ENCODE data around the gene SEMA3E. TPM values are rescaled to one million over a fixed set of nuclear protein-coding genes. Genes with fewer than 3 reads are reported as not detected.

The SEMA3E gene
- total RNA-seq, 1 experiment from 2014 or later = 3.6 TPM

- no TSS peak for BruUV-seq (replicated peaks)
- Histone ChIP-seq H3K27me3 (ENCODE audit: low read length) (no peaks in the 10 kb centered on the region), H3K9ac (ENCODE audit: low read length) (no peak overlapping the region), H3K36me3 (ENCODE audit: low read depth, low read length) (no peaks in the 10 kb centered on the region), H3K9me3 (ENCODE audit: low read length) (no peaks in the 10 kb centered on the region), H2AFZ (ENCODE audit: low read length) (no peak overlapping the region), H3F3A (ENCODE audit: low read length, unreplicated experiment) (no peaks in the 10 kb centered on the region), H4K20me1 (ENCODE audit: low read length) (no peaks in the 10 kb centered on the region), H3K4me2 (ENCODE audit: low read length) (no peak overlapping the region), H3K79me2 (ENCODE audit: low read length) (no peaks in the 10 kb centered on the region), H3K4me3 (ENCODE audit: low read length) (no peak overlapping the region), H3K27ac (ENCODE audit: low read length) (no peak overlapping the region), H3K9me2 (replicated peaks; ENCODE audit: low read length) (no peaks in the 10 kb centered on the region), H3K4me1 (ENCODE audit: insufficient read depth, low read length) (peaks cover 14% of the 10 kb centered on the region)
- DNase-seq (no peak), ATAC-seq (no peak)
- TF ChIP-seq EZH2phosphoT487 (IDR thresholded peaks at IDR 0.05; ENCODE audit: borderline replicate concordance, low read length) (no peak), EZH2 (IDR thresholded peaks at IDR 0.05; ENCODE audit: low read length, unreplicated experiment) (no peak), CTCF (conservative IDR thresholded peaks at IDR 0.05; ENCODE audit: low read depth, low read length) (no peak)
- POLR2A ChIA-PET (ENCODE audit: unreplicated experiment) = no interaction called here
- CTCF ChIA-PET = no interaction called here
- intact Hi-C loops (cut with micrococcal nuclease) = loop anchor here (5.0 kb wide), 1 partner anchor 119 kb away; no protein-coding TSS in a partner anchor
Observed at GRCh38 chr7:83586281-83586680, 62.7 kb downstream of the SEMA3E start.

GRCh38 chr7:83581667-83582435 lies 67.1 kb downstream of the SEMA3E start:
- intact Hi-C loops (cut with micrococcal nuclease) = no loop called here
- H3K9ac ChIP-seq (ENCODE audit: low read length) = no peak overlapping the region
- POLR2A ChIA-PET (ENCODE audit: unreplicated experiment) = no interaction called here
- H3K27me3 ChIP-seq (ENCODE audit: low read length) = no peaks in the 10 kb centered on the region
- no peak for TF ChIP-seq EZH2phosphoT487 (IDR thresholded peaks at IDR 0.05; ENCODE audit: borderline replicate concordance, low read length)
- TF ChIP-seq CTCF (conservative IDR thresholded peaks at IDR 0.05; ENCODE audit: low read depth, low read length) = no peak
- TF ChIP-seq EZH2 (IDR thresholded peaks at IDR 0.05; ENCODE audit: low read length, unreplicated experiment) = no peak
- CTCF ChIA-PET = no interaction called here
- no peaks in the 10 kb centered on the region for H3F3A ChIP-seq (ENCODE audit: low read length, unreplicated experiment)
- H3K4me3 ChIP-seq (ENCODE audit: low read length) = no peak overlapping the region
- H3K79me2 ChIP-seq (ENCODE audit: low read length) = no peaks in the 10 kb centered on the region
- no peak overlapping the region for H2AFZ ChIP-seq (ENCODE audit: low read length)
- no peak for ATAC-seq
- BruUV-seq (replicated peaks) = no TSS peak
- peaks cover 14% of the 10 kb centered on the region for H3K4me1 ChIP-seq (ENCODE audit: insufficient read depth, low read length)
- H4K20me1 ChIP-seq (ENCODE audit: low read length) = no peaks in the 10 kb centered on the region
- H3K36me3 ChIP-seq (ENCODE audit: low read depth, low read length) = no peaks in the 10 kb centered on the region
- no peak for DNase-seq
- H3K27ac ChIP-seq (ENCODE audit: low read length) = no peak overlapping the region
- no peaks in the 10 kb centered on the region for H3K9me2 ChIP-seq (replicated peaks; ENCODE audit: low read length)
- H3K4me2 ChIP-seq (ENCODE audit: low read length) = no peak overlapping the region
- H3K9me3 ChIP-seq (ENCODE audit: low read length) = no peaks in the 10 kb centered on the region

- Histone ChIP-seq H3K9ac (ENCODE audit: low read length) (no peak overlapping the region), H3K4me3 (ENCODE audit: low read length) (no peak overlapping the region), H3K79me2 (ENCODE audit: low read length) (no peaks in the 10 kb centered on the region), H3K9me2 (replicated peaks; ENCODE audit: low read length) (no peaks in the 10 kb centered on the region), H3K27ac (ENCODE audit: low read length) (no peak overlapping the region), H2AFZ (ENCODE audit: low read length) (no peak overlapping the region), H3K4me2 (ENCODE audit: low read length) (peak overlapping the region; percentile 15), H3K27me3 (ENCODE audit: low read length) (no peaks in the 10 kb centered on the region), H3K9me3 (ENCODE audit: low read length) (no peaks in the 10 kb centered on the region), H3K36me3 (ENCODE audit: low read depth, low read length) (no peaks in the 10 kb centered on the region), H3F3A (ENCODE audit: low read length, unreplicated experiment) (no peaks in the 10 kb centered on the region), H4K20me1 (ENCODE audit: low read length) (no peaks in the 10 kb centered on the region), H3K4me1 (ENCODE audit: insufficient read depth, low read length) (peaks cover 14% of the 10 kb centered on the region)
- no TSS peak for BruUV-seq (replicated peaks)
- CTCF ChIA-PET = no interaction called here
- no peak for TF ChIP-seq EZH2phosphoT487 (IDR thresholded peaks at IDR 0.05; ENCODE audit: borderline replicate concordance, low read length)
- TF ChIP-seq EZH2 (IDR thresholded peaks at IDR 0.05; ENCODE audit: low read length, unreplicated experiment) = no peak
- no peak for TF ChIP-seq CTCF (conservative IDR thresholded peaks at IDR 0.05; ENCODE audit: low read depth, low read length)
- ATAC-seq = peak; percentile 96
- peak; percentile 63 for DNase-seq
- POLR2A ChIA-PET (ENCODE audit: unreplicated experiment) = no interaction called here
- intact Hi-C loops (cut with micrococcal nuclease) = loop anchor here (2.0 kb wide), 1 partner anchor 63 kb away; no protein-coding TSS in a partner anchor
Observed at GRCh38 chr7:83579740-83580139, 69.2 kb downstream of the SEMA3E start.

Data from PC-3 (cell line).